Measurements from ENCODE around the gene PRSS50. TPM values are rescaled to one million over a fixed set of nuclear protein-coding genes. Genes with fewer than 3 reads are reported as not detected.

PRSS50 gene
- total RNA-seq, 2 donors from 2014 or later, result not detected

DNA sequence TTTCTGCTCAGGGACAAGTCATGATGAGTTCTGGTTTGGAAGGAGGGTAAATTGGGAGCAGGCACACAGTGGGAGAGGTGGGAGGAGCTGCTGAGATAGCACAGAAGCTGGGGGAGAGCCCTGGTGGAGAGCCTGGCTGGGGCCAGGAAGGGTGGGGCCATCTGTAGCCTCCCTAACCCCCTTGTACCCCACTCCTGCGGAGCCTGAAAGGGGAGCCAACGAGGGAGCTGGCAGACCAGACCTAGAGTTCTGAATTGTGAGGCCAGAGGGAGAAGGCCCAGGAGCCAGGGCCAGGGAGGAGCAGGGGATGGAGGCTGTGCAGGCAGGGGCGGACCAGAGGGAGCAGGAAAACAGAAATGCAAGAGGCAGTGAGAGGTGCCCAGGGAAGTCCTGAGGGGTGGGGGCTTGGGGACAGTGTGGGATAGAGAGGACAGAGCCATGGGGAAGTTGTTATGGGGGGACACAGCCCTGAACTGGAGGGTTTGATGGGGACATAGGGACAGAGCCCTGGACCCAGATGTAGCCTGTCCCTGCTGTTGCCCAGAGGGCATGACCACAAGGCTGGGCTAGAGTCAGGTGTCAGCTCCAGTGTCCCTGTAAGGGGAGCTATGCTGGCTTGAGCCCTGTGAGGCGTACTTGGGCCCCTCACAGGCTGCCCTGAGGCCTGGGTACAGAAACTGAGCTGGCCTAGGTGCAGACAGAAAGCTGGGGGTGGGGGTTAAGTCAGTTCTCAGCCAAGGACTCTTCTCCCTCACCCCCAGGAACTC, 15.2 kb downstream of the PRSS50 start:
- no peak for DNase-seq
- TF ChIP-seq, protein P1, sequence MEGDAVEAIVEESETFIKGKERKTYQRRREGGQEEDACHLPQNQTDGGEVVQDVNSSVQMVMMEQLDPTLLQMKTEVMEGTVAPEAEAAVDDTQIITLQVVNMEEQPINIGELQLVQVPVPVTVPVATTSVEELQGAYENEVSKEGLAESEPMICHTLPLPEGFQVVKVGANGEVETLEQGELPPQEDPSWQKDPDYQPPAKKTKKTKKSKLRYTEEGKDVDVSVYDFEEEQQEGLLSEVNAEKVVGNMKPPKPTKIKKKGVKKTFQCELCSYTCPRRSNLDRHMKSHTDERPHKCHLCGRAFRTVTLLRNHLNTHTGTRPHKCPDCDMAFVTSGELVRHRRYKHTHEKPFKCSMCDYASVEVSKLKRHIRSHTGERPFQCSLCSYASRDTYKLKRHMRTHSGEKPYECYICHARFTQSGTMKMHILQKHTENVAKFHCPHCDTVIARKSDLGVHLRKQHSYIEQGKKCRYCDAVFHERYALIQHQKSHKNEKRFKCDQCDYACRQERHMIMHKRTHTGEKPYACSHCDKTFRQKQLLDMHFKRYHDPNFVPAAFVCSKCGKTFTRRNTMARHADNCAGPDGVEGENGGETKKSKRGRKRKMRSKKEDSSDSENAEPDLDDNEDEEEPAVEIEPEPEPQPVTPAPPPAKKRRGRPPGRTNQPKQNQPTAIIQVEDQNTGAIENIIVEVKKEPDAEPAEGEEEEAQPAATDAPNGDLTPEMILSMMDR (IDR thresholded peaks at IDR 0.05), result no peak
- Histone ChIP-seq H3K9me3 (no peaks in the 10 kb centered on the region), H3K9ac (ENCODE audit: low read depth in 2 of 2, low read length in 2 of 2) (no peak overlapping the region), H3K4me3 (no peak overlapping the region), H3K27me3 (peaks cover 18% of the 10 kb centered on the region), H3K36me3 (no peaks in the 10 kb centered on the region), H3K4me1 (no peaks in the 10 kb centered on the region), H3K27ac (no peak overlapping the region)
- intact Hi-C loops (cut with DNase I), result loop anchor here (10.0 kb wide), 1 partner anchor 622 kb away; no protein-coding TSS in a partner anchor

DNA sequence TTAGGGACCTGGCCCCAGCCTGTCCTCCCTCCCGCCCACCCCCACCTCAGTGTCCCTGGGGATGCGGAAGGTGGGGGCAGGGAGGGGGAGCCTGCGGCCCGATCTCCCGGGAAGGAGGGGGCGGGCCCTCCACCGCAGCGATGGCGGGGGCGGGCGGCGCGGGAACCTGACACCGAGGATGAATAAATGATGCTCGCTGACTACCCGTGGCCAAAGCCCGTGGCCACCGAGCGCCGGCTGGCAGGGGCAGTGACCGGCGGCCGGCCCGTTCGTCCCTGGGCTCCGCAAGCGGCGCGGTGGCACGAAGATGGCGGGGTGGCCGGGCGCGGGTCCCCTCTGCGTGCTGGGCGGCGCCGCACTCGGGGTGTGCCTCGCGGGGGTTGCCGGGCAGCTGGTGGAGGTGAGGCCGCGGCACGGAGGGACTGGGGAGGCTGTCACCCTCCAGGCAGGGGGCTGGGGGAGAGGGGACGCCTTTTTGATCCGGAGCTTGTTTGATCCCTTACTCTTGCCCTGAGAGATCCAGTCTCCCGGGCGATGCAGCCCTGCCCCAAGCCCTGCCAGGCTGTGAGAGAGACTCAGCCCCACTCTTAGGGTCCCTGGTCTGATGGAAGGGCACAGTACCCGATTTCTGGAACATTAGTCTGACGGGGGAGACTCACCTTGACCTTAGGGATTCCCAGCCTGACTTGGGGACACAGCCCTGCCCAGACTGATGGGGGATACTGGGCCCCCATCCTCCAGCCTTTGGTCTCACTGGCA, 16.3 kb downstream of the PRSS50 start, which contains the start of gene TMIE:
Gene TMIE, plus strand, starts transcription at position 212 of the 759 bp plus-strand sequence. Its CDS starts 96 bp downstream, at position 308.
- H3K27ac ChIP-seq, result no peak within 1 kb of the TSS
- no peak for DNase-seq
- peak within 1 kb of the TSS; percentile 12 for H3K4me3 ChIP-seq
- H3K9ac ChIP-seq (ENCODE audit: low read depth in 2 of 2, low read length in 2 of 2), result peak within 1 kb of the TSS in 1 of 2 donors; percentile 35
- TF ChIP-seq, protein P1 (IDR thresholded peaks at IDR 0.05), result no peak
- no peaks in the 10 kb centered on the region for H3K4me1 ChIP-seq
- H3K9me3 ChIP-seq, result no peaks in the 10 kb centered on the region
- H3K27me3 ChIP-seq, result peaks cover 18% of the 10 kb centered on the region
- H3K36me3 ChIP-seq, result no peaks in the 10 kb centered on the region
- intact Hi-C loops (cut with DNase I), result loop anchor here (10.0 kb wide), 1 partner anchor 623 kb away; no protein-coding TSS in a partner anchor

DNA sequence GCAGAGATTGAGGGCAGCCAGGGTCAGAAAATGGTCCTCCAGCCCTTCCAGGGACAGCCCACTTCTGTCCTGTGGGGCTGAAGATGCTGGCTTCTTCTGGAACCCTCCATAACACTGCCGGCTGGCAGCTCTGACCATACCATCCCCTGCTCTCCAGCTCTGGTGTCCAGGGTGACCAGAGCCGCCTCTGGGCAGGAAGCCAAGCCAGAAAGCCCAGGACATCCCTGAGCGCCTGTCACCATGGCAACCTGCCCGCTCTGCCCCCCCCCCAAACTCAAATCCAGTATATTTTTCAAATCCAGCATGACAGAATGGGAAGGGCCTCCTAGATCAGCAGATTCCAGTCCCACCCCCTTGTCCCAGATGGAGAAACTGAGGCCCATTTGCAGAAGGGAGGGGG, 16.9 kb downstream of the PRSS50 start:
- Histone ChIP-seq H3K4me3 (no peak overlapping the region), H3K36me3 (no peaks in the 10 kb centered on the region), H3K27me3 (peaks cover 18% of the 10 kb centered on the region), H3K9ac (ENCODE audit: low read depth in 2 of 2, low read length in 2 of 2) (no peak overlapping the region), H3K27ac (no peak overlapping the region), H3K9me3 (no peaks in the 10 kb centered on the region), H3K4me1 (peaks cover 3% of the 10 kb centered on the region)
- TF ChIP-seq, protein P1 (IDR thresholded peaks at IDR 0.05), result no peak
- DNase-seq, result no peak
- intact Hi-C loops (cut with DNase I), result loop anchor here (10.0 kb wide), 1 partner anchor 624 kb away; no protein-coding TSS in a partner anchor

DNA sequence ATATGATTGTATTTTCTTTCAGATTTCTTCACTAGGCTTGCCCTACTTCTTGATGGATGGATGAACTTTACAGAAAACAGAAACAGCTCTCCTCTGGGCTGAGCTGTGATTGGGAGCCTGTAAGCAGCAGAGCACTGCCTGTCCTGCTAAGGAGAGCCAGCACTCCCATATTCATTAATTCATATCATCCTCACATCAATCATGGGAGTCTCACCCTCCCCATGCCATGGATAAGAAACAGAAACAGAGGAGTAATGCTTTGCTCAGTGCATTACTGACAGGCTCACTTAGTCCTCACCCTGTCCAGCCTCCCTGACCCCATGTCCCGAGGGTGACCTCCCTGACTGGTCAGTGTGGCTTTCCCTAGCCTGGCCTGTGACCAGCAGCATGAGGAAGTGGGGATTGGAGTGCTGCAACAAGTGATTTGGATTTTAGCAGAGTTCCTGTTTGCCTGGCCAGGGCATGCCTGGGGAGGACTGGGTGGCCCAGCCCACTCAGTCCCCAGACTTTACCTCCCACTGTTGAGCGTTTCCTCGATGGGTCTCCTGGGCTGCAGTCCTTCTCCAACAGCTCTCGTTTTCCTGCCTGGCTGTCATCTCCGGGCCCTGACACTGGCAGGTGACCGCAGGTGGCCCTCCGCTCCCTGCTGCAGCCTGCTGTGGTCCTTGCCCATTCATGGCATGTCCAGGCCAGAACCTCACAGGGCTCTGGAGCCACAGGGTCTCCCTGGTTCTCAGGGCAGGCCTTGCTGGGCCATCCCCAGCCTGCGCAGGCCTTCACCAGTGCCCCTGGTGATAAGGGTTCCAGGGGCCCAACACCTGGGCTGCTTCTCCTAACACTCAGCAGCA, 17.8 kb downstream of the PRSS50 start:
- intact Hi-C loops (cut with DNase I), result loop anchor here (10.0 kb wide), 1 partner anchor 625 kb away; no protein-coding TSS in a partner anchor
- no peak overlapping the region for H3K4me3 ChIP-seq
- TF ChIP-seq, protein P1 (IDR thresholded peaks at IDR 0.05), result no peak
- H3K9me3 ChIP-seq, result no peaks in the 10 kb centered on the region
- H3K27me3 ChIP-seq, result peaks cover 18% of the 10 kb centered on the region
- H3K9ac ChIP-seq (ENCODE audit: low read depth in 2 of 2, low read length in 2 of 2), result peak overlapping the region in 1 of 2 donors; percentile 35
- peaks cover 3% of the 10 kb centered on the region for H3K4me1 ChIP-seq
- no peak overlapping the region for H3K27ac ChIP-seq
- no peaks in the 10 kb centered on the region for H3K36me3 ChIP-seq
- no peak for DNase-seq

All from colonic mucosa (tissue), 4 donors.